Activated CD4-positive, alpha-beta T cell treated with anti-CD3 and anti-CD28 coated beads, Interleukin-2, amount 50 U/mL, for 16 hours (primary cell): Measurements from ENCODE around the gene GALNT17.

Experiments
- DNase-seq: peaks from one replicate; pipeline ENCODE4 v3.0.0-alpha.2; 2020

Gene GALNT17

DNA sequence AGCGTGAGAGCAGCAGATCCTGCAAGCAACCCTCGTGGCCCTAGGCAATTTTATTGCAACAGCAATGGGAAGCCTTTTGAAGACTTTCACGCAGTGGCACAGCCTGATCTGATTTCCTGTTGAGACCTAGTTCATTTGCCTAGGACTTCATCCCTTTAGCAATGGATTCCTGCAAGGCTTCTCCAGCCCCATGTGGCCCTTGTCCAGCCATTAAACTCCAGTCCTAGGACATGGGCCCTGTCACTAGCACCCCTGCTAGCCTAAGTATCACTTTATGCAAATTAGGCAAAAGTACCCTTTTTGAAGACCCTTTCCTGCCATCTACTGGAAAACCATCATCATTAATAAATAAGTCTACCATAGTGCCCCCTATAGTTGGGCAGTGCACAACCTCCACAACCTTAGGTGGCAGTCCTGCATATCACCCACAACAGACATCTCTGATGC, 379.4 kb downstream of the GALNT17 start:
- DNase-seq = no peak

DNA sequence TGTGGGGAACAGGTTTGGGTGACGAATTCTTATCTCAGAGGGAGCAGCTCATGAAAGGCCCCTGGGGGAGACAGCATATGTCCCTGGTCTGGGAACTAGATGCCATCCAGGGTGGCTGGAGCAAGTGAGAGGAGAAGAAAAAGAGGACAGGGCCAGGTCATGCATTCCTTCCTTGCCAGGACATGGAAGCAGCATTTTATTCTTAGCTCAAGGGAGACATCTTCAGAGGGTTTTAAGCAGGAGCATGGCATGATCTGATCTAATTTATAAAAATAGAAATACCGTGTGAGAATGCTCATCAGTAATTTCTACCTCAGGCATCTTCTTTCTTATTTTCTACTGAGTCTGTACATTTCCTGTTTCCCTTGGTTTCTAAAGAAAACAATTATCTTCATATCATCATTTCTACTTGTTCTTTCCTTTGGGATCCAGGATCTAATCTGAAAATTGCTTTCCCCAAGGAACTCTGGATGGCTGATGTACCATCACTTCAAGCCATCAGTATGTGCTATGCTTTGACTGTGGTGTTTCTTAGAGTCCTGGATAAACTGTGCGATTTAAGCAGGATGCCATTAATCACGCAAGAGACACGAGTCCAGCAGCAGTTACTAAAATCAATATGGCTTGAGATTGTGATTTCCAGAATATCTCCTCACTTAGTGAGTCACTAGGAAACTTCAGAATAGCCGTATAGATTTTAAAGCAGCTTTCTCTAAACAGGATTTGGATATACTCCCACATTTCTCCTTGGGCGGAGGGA, 386.2 kb downstream of the GALNT17 start:
- no peak for DNase-seq

DNA sequence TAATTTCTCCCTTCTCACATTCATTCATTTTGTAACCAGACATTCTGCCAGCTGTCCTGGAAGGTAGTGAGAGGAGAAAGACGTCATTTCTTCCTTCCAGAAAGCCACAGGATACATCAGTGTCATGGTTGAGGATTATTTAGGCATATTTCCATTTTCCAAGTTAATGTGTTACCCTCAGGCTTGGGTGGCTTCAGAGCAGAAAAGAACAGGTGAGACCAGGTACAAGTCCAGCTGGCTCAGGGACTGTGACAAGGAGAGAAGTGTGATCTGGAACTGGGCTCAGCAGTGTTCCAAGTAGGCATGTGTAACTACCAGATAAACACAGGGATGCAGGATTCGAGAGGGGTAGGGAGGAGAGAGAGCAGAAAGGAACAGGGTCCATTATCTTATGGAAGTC, 386.9 kb downstream of the GALNT17 start:
- no peak for DNase-seq

- DNase-seq = no peak
Measured at GRCh38 chr7:71521506-71521905, 389.6 kb downstream of the GALNT17 start.

DNA sequence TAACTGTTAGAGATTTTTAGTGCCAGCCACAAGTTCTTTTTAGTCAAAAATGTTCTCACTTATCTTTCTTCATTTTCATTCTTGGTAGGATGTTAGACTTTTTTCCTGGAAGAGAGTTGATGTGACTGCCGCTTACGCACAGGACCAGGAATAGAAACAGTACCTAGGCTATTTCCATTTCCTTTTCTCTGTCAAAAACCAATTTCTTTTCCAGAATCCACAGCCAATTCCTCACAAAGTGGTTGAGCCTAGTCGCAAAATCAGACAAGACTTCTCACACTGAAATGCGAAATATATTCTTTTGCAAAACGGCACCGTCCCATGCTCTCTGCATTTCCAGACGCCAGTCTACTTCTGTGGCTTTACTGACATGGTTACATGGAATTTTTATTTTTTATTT, 394.2 kb downstream of the GALNT17 start:
- no peak for DNase-seq

- DNase-seq = no peak
Measured at GRCh38 chr7:71527213-71527612, 395.3 kb downstream of the GALNT17 start.

GRCh38 chr7:71535616-71536015, 403.7 kb downstream of the GALNT17 start:
- DNase-seq = no peak

DNA sequence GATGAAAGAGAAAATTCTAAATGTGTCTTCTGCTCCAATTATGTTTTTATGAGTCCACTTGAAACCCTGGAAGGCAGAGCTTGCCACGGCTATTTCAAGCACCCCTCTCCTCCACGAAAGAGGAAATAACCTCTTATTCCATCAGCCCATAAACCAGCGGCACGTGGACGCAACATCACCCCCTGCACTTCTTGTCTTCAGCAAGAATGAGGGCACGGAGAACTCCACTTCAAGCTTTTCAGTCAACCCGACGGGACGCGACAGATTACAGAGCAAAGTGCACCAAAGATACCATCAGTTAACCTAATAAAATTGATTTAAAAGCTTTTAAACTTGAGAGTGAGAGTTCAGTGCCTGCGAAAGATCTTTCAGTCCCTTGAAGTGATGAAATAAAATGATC, 406.3 kb downstream of the GALNT17 start:
- DNase-seq = no peak

- no peak for DNase-seq
Measured at GRCh38 chr7:71539615-71540014, 407.7 kb downstream of the GALNT17 start.

- DNase-seq = no peak
Measured at GRCh38 chr7:71541707-71542353, 409.9 kb downstream of the GALNT17 start.

- no peak for DNase-seq
Measured at GRCh38 chr7:71543396-71543795, 411.5 kb downstream of the GALNT17 start.

DNA sequence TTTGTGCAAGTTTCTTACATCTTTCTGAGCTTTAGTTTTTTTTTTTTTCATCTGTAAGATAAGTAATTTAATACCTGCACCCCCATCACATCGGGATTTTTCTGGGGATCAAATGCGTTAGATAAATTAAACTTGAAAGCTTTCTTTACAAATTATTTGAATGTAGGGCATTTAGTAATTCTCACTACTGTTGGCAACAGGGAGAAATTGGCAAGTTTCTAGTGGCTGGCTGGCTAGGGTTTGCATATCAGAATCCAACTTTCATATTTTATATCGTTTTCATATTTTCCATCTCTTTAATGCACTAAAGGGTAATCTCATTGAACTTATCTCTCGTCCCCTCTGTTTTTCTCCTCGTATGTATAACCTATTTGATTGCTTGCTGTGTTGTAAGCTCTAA, 412.9 kb downstream of the GALNT17 start:
- no peak for DNase-seq

GRCh38 chr7:71547426-71547825, 415.5 kb downstream of the GALNT17 start:
- DNase-seq = no peak

DNA sequence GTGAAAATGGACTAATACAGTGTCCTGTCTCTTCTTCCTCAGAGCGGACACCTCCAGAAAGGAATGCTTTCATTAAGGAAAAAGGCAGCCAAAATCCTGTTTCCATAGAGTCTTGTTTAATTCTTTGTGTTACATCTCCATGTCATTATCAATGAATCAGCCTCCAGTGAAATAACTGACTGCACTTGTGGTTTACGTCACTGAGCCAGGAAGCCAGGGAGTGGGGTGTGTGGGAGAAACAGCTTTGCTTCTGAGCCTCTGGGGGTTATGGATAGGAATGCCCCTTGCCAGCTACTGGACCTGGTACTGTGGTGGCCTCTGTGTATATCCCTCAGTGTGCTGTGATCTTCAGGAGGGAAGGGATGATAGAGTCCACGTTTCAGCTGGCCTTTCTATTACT, 416.8 kb downstream of the GALNT17 start:
- no peak for DNase-seq

- no peak for DNase-seq
Measured at GRCh38 chr7:71553306-71553705, 421.4 kb downstream of the GALNT17 start.

DNA sequence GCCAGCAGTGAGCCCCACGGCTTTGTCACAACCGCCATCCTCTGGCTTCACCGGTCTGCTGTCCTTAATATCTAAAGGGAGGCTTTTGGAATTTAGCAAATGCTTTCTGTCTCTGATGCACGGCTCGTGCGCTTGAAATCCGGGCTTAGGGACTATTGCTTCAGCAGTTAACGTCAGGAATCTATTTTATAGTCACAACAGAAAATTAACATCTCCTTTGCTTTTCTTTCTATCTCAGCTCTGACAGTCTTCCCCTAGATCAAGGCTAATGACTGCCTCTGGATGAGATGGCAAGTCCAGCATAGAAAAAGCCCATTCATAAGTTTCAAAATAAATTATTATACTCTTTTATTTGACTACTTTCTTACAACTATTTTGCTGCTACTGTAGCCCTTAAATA, 423.8 kb downstream of the GALNT17 start:
- no peak for DNase-seq

DNA sequence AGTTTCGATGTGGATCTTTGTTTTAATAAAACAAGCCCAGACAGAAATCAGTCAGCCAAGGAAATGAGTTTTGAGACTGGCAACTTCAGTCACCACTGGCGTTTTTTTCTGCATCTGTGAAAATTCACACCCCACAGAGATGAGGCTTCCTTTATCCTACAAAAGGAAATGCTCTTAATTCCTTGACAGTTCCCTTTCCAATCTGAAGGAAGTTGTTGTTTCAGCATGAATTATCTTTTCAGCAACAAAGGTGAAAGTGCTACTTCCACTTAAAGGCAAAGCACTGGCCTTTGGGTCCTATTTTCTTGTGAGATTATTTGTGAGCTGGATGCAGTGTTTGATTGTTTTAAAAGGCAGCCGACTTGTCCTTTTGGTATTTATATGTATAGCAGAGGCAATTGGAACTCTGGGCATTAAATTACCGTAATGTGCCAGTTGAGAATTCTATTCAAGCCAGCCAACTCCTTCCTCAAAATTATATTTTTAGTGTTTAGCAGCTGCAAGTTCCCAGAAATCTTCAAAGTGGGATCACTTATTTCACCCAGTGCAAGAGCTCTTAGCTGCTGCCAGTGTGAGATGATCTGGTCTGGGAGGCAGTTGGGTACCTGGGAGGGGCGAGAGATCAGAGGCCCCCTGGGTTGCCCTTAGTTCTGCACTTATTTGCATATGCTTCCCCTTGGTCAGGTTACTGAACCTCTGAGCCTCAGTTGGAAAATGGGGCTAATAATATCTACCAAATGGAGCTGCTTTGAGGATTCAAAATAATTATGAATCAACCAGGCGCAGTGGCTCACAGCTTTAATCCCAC, 427.1 kb downstream of the GALNT17 start:
- no peak for DNase-seq

DNA sequence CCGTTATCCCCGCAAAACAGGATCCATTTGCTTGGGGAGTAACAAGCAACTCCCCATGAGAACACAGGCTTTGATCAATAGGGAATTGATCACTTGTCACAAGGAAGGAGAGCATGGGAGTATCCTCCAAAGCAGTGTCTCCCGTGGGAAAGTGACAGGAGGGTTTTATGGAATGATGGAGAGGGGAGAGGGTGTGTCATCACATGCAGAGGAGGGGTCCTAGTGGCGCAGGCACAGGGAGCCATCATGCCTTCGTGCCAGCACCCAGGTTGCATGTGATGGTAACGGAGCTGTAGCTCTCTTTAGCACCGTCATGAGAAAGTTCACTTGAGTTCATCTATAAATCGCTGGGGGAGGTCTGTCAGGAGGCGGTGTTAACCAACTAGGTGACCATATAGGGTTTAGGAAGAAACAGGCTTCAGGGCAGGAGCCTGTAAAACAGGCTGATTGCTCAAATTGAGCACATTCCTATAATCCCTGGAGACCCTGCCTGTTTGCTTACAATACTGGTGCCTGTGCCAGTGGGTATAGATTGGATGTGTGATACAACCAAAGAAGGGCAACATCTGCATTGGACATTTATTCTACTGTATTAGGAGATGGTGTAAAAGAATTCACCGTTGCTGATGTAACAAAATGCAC, 428.5 kb downstream of the GALNT17 start:
- no peak for DNase-seq

DNA sequence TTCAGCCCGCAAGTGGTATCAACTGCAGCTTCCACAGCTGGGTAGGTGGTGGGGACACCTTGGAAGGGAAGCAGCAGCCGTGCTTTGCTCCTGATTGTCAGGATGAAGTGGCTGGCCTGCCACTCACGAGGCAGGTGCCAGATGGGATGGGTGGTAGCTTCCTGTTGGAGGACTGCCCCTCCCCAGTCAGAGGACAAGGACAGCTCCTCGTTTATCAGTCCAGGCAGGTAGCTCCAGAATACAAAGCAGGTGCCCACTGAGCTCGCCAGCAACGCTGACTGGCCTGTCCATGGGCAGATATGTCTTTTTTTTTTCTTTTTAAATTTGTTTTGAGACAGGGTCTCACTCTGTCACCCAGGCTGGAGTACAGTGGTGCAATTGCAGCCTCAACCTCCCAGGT, 431.3 kb downstream of the GALNT17 start:
- DNase-seq = no peak

DNA sequence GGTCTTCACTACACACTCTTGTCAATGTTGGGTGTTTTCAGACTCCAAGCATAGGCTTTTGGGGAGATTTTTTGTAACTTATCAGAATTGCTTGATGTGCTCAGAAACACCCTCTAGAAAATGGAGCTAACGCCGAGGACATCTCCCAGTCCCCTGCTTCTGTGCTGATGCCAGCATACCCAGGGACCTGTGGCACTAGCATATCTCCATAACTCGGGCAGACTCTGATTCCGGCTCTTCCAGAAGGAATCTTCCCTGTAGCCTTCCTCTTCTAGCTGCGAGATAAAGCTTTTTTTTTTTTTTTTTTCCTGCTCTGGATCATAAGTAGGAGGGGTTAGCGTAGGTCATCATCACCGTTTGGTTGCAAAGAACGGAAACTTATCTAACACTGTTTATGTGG, 434.4 kb downstream of the GALNT17 start:
- DNase-seq = no peak

DNA sequence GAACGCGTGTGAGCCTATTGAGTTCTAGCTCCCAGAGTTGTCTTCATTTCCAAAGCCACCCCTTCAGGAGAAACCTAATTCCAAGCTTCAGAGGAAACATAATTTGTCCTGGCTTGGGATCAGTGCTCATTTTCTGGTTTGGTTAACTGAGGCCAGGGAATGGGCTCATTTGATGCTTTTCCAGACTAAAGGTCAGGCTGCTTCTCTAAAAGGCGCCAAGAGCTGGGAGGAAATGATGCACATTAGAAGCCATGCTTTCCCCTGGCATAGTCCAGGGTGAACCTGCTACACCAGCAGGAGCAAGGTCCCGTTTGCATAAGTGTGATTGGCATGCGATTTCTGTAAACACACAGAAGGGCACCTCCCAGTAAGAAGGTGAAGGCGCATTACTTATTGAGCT, 435.0 kb downstream of the GALNT17 start:
- no peak for DNase-seq

DNA sequence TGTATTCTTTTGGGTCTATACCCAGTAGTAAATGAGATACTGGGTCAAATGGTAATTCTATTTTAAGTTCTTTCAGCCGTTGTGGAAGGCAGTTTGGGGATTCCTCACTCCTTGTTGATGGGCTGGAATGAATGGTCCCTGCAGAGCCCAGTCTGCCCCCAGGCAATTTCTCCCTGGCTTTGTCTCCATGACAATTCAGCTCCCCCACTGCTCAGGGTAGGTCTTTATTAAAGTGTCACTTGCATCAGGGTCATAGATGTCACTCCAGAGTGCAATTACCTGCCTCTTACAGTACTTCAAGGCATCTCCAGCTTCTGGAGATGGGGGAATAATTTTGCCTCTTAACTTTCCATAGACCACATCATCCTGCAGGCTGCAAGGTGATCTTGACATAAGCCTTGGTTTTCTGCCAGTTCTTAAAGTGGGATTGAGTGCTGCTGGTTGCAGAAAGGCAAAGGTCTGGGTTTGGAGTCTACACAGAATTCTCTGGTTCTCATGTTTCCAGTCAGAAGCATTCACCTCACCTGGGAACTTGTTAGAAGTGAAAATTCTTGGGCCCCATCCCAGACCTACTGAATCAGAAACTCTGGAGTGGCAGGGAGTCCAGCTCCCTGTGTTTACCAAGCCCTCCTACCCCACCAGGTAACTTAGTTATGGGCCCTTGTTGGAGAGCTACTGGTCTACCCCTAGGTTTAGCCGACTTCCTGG, 442.4 kb downstream of the GALNT17 start:
- no peak for DNase-seq

- no peak for DNase-seq
Measured at GRCh38 chr7:71580027-71580426, 448.1 kb downstream of the GALNT17 start.
